ENCODE results near the gene MIPOL1. TPM values are rescaled to one million over a fixed set of nuclear protein-coding genes. Genes with fewer than 3 reads are reported as not detected.

Gene MIPOL1
- total RNA-seq, 4 donors from 2014 or later = 17.0 to 43.4 (median 30.2) TPM

DNA sequence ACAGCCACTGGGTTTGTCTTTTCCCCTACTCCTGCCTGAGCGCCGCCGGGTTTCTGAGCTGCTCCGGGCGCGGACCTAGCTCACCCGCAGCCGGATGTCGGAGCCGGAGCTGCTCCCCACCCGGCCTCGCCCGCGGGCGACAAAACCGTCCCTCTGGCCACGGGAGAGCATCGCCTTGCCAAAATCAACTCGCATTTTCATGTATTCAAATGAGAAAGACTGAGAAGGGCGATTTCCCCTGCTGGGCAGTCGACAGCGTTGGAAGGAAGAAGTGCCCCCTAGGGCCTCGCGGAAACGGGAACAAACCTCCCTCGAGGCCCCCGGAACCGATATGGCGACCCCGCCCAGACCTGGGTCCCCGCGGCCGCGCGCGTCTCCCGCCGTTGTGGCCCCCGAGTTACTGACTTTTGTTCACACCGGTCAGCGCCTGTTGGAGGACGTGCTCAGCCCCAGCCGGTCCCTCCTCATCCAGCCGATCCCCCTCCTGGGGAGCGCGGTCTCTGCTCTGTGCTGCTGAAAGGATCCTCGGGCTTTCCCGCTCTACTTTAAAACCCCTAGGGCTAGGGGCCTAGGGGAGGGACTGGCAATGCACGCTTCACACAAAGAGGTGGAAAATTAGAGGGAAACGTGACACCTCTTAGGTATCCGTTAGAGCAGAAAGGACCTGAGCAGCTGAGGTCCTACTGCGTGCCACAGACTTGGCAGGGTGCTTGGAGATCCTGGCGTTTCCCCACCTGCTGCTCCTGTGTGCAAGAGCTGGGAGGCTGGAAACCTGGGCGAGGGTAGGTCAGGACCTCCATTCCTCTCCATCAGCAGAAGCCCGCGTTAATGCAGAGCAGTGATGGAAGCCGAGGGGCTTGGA, 402.0 kb downstream of the MIPOL1 start:
- Histone ChIP-seq H3K9me3 (no peaks in the 10 kb centered on the region), H3K27ac (no peak overlapping the region), H3K4me1 (peaks cover 27 to 34% of the 10 kb centered on the region in 2 donors), H3K36me3 (no peaks in the 10 kb centered on the region), H3K27me3 (peaks cover 68% of the 10 kb centered on the region), H3K4me3 (replicated peaks in 1 of 3) (no peak overlapping the region)
- intact Hi-C loops (cut with DNase I) = loop anchor here (10.0 kb wide), 1 partner anchor 355 kb away; no protein-coding TSS in a partner anchor
- WGBS, 2 donors = 4 to 5% methylated on average over 24 to 56 of the region's 57 CpGs
- TF ChIP-seq, protein P1, sequence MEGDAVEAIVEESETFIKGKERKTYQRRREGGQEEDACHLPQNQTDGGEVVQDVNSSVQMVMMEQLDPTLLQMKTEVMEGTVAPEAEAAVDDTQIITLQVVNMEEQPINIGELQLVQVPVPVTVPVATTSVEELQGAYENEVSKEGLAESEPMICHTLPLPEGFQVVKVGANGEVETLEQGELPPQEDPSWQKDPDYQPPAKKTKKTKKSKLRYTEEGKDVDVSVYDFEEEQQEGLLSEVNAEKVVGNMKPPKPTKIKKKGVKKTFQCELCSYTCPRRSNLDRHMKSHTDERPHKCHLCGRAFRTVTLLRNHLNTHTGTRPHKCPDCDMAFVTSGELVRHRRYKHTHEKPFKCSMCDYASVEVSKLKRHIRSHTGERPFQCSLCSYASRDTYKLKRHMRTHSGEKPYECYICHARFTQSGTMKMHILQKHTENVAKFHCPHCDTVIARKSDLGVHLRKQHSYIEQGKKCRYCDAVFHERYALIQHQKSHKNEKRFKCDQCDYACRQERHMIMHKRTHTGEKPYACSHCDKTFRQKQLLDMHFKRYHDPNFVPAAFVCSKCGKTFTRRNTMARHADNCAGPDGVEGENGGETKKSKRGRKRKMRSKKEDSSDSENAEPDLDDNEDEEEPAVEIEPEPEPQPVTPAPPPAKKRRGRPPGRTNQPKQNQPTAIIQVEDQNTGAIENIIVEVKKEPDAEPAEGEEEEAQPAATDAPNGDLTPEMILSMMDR (IDR thresholded peaks at IDR 0.05) = no peak
- TF ChIP-seq POLR2A (IDR thresholded peaks at IDR 0.05) = no peak
- DNase-seq = no peak

DNA sequence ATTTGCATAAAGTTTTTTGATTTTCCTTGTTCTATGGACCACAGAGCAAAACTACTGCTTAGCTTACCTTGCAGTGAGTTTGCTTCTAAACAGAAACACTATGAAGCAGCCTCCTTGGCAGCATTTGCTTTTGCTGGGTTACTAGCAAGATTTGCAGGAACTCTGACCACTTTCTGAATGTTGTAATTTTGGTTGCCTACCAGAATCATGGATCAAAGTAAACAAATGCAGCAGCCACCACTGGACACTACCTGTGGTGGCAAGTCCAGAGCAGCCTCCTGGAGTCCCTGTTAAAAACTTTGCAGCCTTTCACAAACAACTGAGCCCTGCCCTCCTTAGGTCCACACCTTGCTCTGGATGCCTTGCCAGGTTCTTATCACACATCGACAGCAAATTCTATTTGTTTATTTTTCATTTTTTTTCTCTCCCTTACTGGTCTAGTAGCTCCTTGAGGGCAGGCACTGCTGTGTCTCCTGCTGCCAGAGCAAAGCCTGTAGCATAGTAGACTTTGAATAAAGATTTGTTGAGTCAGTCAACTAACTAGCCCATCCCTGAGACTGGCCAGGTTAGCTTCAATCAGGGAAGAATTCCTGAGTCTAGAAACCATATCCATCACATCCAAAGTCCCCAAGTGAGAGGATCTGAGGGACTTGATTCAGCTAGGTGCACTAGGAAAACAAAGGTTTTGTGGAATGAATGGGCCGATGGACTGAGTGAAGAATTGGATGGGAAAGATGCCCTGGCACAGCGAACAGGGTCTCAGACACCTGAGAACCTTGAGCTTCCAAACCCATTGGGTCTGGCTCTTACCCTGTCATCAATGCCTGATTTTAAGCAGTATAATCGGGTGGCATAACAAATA, 403.4 kb downstream of the MIPOL1 start:
- WGBS, 2 donors = 33 to 34% methylated on average over 4 of the region's 4 CpGs
- Histone ChIP-seq H3K36me3 (no peaks in the 10 kb centered on the region), H3K9me3 (no peaks in the 10 kb centered on the region), H3K4me3 (replicated peaks in 1 of 3) (no peak overlapping the region), H3K27ac (no peak overlapping the region), H3K4me1 (peaks cover 19 to 24% of the 10 kb centered on the region in 2 donors), H3K27me3 (peaks cover 58% of the 10 kb centered on the region)
- DNase-seq = no peak
- TF ChIP-seq, protein P1 (IDR thresholded peaks at IDR 0.05) = no peak
- TF ChIP-seq POLR2A (IDR thresholded peaks at IDR 0.05) = no peak
- intact Hi-C loops (cut with DNase I) = no loop called here

- Histone ChIP-seq H3K27ac (no peak overlapping the region), H3K9me3 (no peaks in the 10 kb centered on the region), H3K27me3 (peaks cover 50% of the 10 kb centered on the region), H3K4me3 (replicated peaks in 1 of 3) (no peak overlapping the region), H3K36me3 (no peaks in the 10 kb centered on the region), H3K4me1 (peaks cover 17 to 22% of the 10 kb centered on the region in 2 donors)
- TF ChIP-seq, protein P1 (IDR thresholded peaks at IDR 0.05) = no peak
- no peak for TF ChIP-seq POLR2A (IDR thresholded peaks at IDR 0.05)
- DNase-seq = no peak
- WGBS, 2 donors = 10 to 13% methylated on average over 22 of the region's 22 CpGs
- intact Hi-C loops (cut with DNase I) = no loop called here
Observed at GRCh38 chr14:37601865-37602264, 404.1 kb downstream of the MIPOL1 start.

Small RNA genes within 50 kb of the gene (small RNA-seq; reads per million reads assigned to genes)
- not detected for gene RNU6-273P
- gene RNU6-886P = not detected

Other genes starting within 250 kb of the MIPOL1 start
- 1 to 10 TPM in 1 of 4 donors, under 1 TPM in 3; 0.29 to 1.4 (median 0.60) TPM for gene SLC25A21, start 25.3 kb upstream of the MIPOL1 start, total RNA-seq